Endodermal cell (in vitro differentiated cells): ENCODE results near the gene CHRM2. TPM values are rescaled to one million over a fixed set of nuclear protein-coding genes. Genes with fewer than 3 reads are reported as not detected.

Source experiments
- DNase-seq: peaks from one replicate; pipeline ENCODE4 v3.0.0-alpha.2; 2017
- H3K27ac ChIP-seq: 2 replicates; pipeline ENCODE4 v1.5.1; 2013; ENCODE audit warnings: mild to moderate bottlenecking, low read depth, low read length, moderate library complexity
- H3K27me3 ChIP-seq: 2 replicates; pipeline ENCODE4 v1.6.1; 2013; ENCODE audit warnings: mild to moderate bottlenecking, low read length, moderate library complexity; ENCODE audit not compliant: insufficient read depth, control insufficient read depth, poor library complexity, severe bottlenecking
- H3K36me3 ChIP-seq: 2 replicates; pipeline ENCODE4 v1.7.0; 2013; ENCODE audit warnings: mild to moderate bottlenecking, low read length, moderate library complexity; ENCODE audit not compliant: control insufficient read depth, insufficient read depth
- H3K4me1 ChIP-seq: one replicate; pipeline ENCODE4 v1.7.0; 2013; ENCODE audit warnings: low read length; ENCODE audit not compliant: control insufficient read depth, insufficient read depth
- H3K4me3 ChIP-seq: 2 replicates; pipeline ENCODE4 v1.5.1; 2013; ENCODE audit warnings: mild to moderate bottlenecking, low read length, moderate library complexity
- H3K9ac ChIP-seq: 2 replicates; pipeline ENCODE4 v1.6.1; 2013; ENCODE audit warnings: mild to moderate bottlenecking, low read length, moderate library complexity; ENCODE audit not compliant: poor library complexity, severe bottlenecking; ENCODE audit errors: extremely low read depth
- H3K9me3 ChIP-seq: 2 replicates; pipeline ENCODE4 v1.6.1; 2013; ENCODE audit warnings: mild to moderate bottlenecking, low read length, moderate library complexity; ENCODE audit not compliant: control insufficient read depth
- H3K27ac Mint-ChIP-seq: 2 replicates; pipeline ENCODE4 v1.8.0; 2020; ENCODE audit warnings: mixed read lengths
- H3K27me3 Mint-ChIP-seq: 2 replicates; pipeline ENCODE4 v1.8.0; 2021; ENCODE audit warnings: mild to moderate bottlenecking, mixed read lengths; ENCODE audit not compliant: insufficient read depth
- H3K36me3 Mint-ChIP-seq: 2 replicates; pipeline ENCODE4 v1.8.0; 2020; ENCODE audit warnings: low read depth, mixed read lengths
- H3K4me1 Mint-ChIP-seq: 2 replicates; pipeline ENCODE4 v1.8.0; 2020; ENCODE audit warnings: mixed read lengths
- H3K4me3 Mint-ChIP-seq: 2 replicates; pipeline ENCODE4 v1.8.0; 2020; ENCODE audit warnings: mild to moderate bottlenecking, moderate library complexity, mixed read lengths
- H3K9me3 Mint-ChIP-seq: 2 replicates; pipeline ENCODE4 v1.8.0; 2020; ENCODE audit warnings: mild to moderate bottlenecking, mixed read lengths
- WGBS, 2 experiments: methylation state at CpG; one replicate each; pipeline versions ENCODE4 v1.1.5 to v1.1.7; 2013; ENCODE audit warnings: missing lambda C conversion rate in 2 of 2, mixed read lengths in 1 of 2; ENCODE audit not compliant: insufficient coverage in 1 of 2, insufficient read length in 1 of 2; 5-methylcytosine and 5-hydroxymethylcytosine counted together
- total RNA-seq, 2 donors: library from RNA; stranded (reverse); fragmentation: NEBNext Ultra II Directional in 1 of 2; extraction: Animal tissue kit (Norgen Biotek cat#: 25700) in 1 of 2; gene quantifications; 2 replicates in 1 of 2; 3 replicates in 1 of 2; pipeline ENCODE4 v1.2.1, GENCODE V29; 2021
- TF ChIP-seq, protein P1 (sequence below): fragments of 200-600 bp; sonication (generic); conservative IDR thresholded peaks from 2 replicates; pipeline ENCODE4 v1.5.0; 2021; ENCODE audit warnings: antibody characterized with exemption, mild to moderate bottlenecking

CHRM2 gene
- total RNA-seq, 2 donors from 2014 or later = not detected

DNA sequence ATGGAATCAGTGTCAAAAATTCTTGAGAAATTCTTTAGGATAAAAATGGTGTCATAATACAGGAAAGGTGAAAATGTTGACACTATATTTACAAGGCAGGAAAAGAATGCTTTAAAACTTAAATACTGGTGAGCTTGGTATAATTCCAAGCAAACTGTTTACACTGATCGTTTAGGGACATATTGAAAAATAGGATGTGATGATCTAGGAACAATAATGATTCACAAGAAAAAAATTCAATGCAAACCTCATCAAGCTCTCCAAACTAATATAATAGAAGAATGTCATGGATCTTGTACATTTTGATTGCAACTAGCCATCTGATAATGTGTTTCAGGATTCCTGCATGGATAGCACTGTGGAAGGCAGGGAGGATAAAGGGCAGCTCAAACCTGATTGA, 98.4 kb downstream of the CHRM2 start:
- no peaks in the 10 kb centered on the region for H3K36me3 Mint-ChIP-seq
- peaks cover 5% of the 10 kb centered on the region for H3K4me1 Mint-ChIP-seq
- TF ChIP-seq, protein P1, sequence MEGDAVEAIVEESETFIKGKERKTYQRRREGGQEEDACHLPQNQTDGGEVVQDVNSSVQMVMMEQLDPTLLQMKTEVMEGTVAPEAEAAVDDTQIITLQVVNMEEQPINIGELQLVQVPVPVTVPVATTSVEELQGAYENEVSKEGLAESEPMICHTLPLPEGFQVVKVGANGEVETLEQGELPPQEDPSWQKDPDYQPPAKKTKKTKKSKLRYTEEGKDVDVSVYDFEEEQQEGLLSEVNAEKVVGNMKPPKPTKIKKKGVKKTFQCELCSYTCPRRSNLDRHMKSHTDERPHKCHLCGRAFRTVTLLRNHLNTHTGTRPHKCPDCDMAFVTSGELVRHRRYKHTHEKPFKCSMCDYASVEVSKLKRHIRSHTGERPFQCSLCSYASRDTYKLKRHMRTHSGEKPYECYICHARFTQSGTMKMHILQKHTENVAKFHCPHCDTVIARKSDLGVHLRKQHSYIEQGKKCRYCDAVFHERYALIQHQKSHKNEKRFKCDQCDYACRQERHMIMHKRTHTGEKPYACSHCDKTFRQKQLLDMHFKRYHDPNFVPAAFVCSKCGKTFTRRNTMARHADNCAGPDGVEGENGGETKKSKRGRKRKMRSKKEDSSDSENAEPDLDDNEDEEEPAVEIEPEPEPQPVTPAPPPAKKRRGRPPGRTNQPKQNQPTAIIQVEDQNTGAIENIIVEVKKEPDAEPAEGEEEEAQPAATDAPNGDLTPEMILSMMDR = no peak
- Histone ChIP-seq H3K27ac (no peak overlapping the region), H3K4me3 (no peak overlapping the region), H3K9ac (no peak overlapping the region), H3K4me1 (no peaks in the 10 kb centered on the region), H3K9me3 (no peaks in the 10 kb centered on the region), H3K36me3 (no peaks in the 10 kb centered on the region), H3K27me3 (no peaks in the 10 kb centered on the region)
- no peak overlapping the region for H3K27ac Mint-ChIP-seq
- 100% methylated on average over 1 of the region's 1 CpG; no CpG with 5 or more reads in 1 of the 2 experiments for WGBS, 2 experiments
- peaks cover 2% of the 10 kb centered on the region for H3K27me3 Mint-ChIP-seq
- no peaks in the 10 kb centered on the region for H3K9me3 Mint-ChIP-seq
- no peak overlapping the region for H3K4me3 Mint-ChIP-seq
- no peak for DNase-seq

DNA sequence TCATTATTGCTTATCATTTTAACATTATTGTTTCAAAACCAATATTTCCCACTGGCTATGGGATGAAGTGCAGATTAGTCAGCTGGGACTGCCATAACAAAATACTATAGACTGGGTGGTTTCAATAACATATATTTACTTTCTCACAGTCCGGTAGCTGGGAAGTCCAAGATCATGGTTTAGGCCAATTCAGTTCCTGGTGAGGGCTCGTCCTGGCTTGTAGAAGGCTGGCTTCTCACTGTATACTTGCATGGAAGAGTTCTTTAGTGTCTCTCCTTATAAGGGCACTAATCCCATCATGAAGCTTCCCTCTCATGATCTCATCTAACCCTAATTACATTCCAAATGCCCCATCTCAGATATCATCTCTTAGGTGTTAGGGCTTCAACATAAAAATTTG, 101.3 kb downstream of the CHRM2 start:
- no peaks in the 10 kb centered on the region for H3K9me3 ChIP-seq
- no peak for DNase-seq
- H3K27me3 ChIP-seq = no peaks in the 10 kb centered on the region
- H3K27ac Mint-ChIP-seq = no peak overlapping the region
- H3K27me3 Mint-ChIP-seq = peaks cover 2% of the 10 kb centered on the region
- H3K9me3 Mint-ChIP-seq = peaks cover 2% of the 10 kb centered on the region
- peaks cover 2% of the 10 kb centered on the region for H3K36me3 Mint-ChIP-seq
- no peak overlapping the region for H3K4me3 ChIP-seq
- H3K4me1 ChIP-seq = no peaks in the 10 kb centered on the region
- H3K4me1 Mint-ChIP-seq = peaks cover 5% of the 10 kb centered on the region
- no peaks in the 10 kb centered on the region for H3K36me3 ChIP-seq
- no peak overlapping the region for H3K27ac ChIP-seq
- H3K4me3 Mint-ChIP-seq = no peak overlapping the region
- WGBS, 2 experiments = 48 to 70% methylated on average over 2 of the region's 2 CpGs
- no peak overlapping the region for H3K9ac ChIP-seq
- TF ChIP-seq, protein P1 = no peak

DNA sequence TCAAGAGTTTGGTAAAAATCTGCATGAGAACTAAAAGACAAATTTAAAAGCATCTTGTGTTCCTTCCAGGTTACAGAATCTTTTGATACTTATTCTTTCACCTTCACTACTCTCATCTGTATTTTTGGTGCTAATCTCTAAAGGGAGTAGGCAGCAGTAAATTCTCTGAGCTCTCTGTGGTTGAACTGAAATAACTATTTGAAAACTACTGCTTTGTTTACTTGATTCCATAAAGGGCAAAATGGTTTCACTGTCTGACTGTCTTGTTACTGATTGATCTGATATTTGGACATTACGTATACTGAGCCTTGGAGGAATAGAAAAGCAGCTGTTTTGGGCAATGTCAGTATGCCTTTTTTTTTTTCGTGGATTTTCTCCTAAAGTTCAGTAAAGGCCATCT, 103.3 kb downstream of the CHRM2 start:
- Mint-ChIP-seq H3K9me3 (peaks cover 2% of the 10 kb centered on the region), H3K36me3 (peaks cover 2% of the 10 kb centered on the region), H3K4me3 (no peak overlapping the region), H3K4me1 (peaks cover 5% of the 10 kb centered on the region), H3K27ac (no peak overlapping the region), H3K27me3 (peaks cover 2% of the 10 kb centered on the region)
- no peak overlapping the region for H3K4me3 ChIP-seq
- TF ChIP-seq, protein P1 = no peak
- no peaks in the 10 kb centered on the region for H3K9me3 ChIP-seq
- no peaks in the 10 kb centered on the region for H3K36me3 ChIP-seq
- WGBS, 2 experiments = 93% methylated on average over 1 of the region's 2 CpGs; no CpG with 5 or more reads in 1 of the 2 experiments
- H3K27ac ChIP-seq = no peak overlapping the region
- no peaks in the 10 kb centered on the region for H3K4me1 ChIP-seq
- no peaks in the 10 kb centered on the region for H3K27me3 ChIP-seq
- H3K9ac ChIP-seq = no peak overlapping the region
- DNase-seq = no peak
